CD4-positive, alpha-beta T cell (primary cell): ENCODE data around the gene GK. TPM values are rescaled to one million over a fixed set of nuclear protein-coding genes. Genes with fewer than 3 reads are reported as not detected.

Experiments
- ATAC-seq: fragments of 200-7000 bp; cut with Tn5 transposase; one replicate; pipeline ENCODE4 v1.10.0; 2022; ENCODE audit warnings: mild to moderate bottlenecking; ENCODE audit not compliant: poor library complexity
- CTCF ChIA-PET: fragments of 350-600 bp; sonication (Branson Sonifier 250); formaldehyde crosslinking; loops from one replicate; lab custom pipeline; 2021; ENCODE audit warnings: antibody characterized with exemption, inconsistent platforms; lab: Charles Lee
- POLR2A ChIA-PET: fragments of 350-600 bp; sonication (Branson Sonifier 250); formaldehyde crosslinking; loops from one replicate; lab custom pipeline; 2021; ENCODE audit warnings: antibody characterized with exemption, inconsistent platforms; lab: Charles Lee
- DNase-seq, 14 experiments: peaks; one replicate each; pipeline ENCODE4 v3.0.0-alpha.2; 2013 to 2020; ENCODE audit warnings: mixed read lengths in 2 of 14
- H3K27ac ChIP-seq, 2 donors: one replicate each; pipeline versions ENCODE4 v1.5.1 to v1.7.0; 2013; ENCODE audit warnings: low read length in 2 of 2, low read depth in 1 of 2, mild to moderate bottlenecking in 1 of 2
- H3K27me3 ChIP-seq, 2 experiments: 1 replicate in 1 of 2; 2 replicates in 1 of 2; pipeline versions ENCODE4 v1.6.1 to v1.7.0; 2013; ENCODE audit warnings: low read length in 2 of 2, control low read depth in 1 of 2, mild to moderate bottlenecking in 1 of 2, moderate library complexity in 1 of 2; ENCODE audit not compliant: insufficient read depth in 2 of 2, control insufficient read depth in 1 of 2
- H3K36me3 ChIP-seq: one replicate; pipeline ENCODE4 v1.6.1; 2013; ENCODE audit warnings: low read length, control low read depth; ENCODE audit not compliant: insufficient read depth
- H3K4me1 ChIP-seq: one replicate; pipeline ENCODE4 v1.6.1; 2013; ENCODE audit warnings: low read length, control low read depth; ENCODE audit not compliant: insufficient read depth
- H3K4me3 ChIP-seq: one replicate; pipeline ENCODE4 v1.5.1; 2013; ENCODE audit warnings: mild to moderate bottlenecking, low read length, moderate library complexity
- H3K9me3 ChIP-seq, 2 experiments: 1 replicate in 1 of 2; 2 replicates in 1 of 2; pipeline versions ENCODE4 v1.6.1 to v1.7.0; 2013; ENCODE audit warnings: low read length in 2 of 2, mild to moderate bottlenecking in 2 of 2, control low read depth in 1 of 2, moderate library complexity in 1 of 2; ENCODE audit not compliant: control insufficient read depth in 1 of 2, insufficient read depth in 1 of 2
- H3K27ac Mint-ChIP-seq: one replicate; pipeline ENCODE4 v1.8.0; 2020; ENCODE audit warnings: mixed read lengths
- H3K27me3 Mint-ChIP-seq: one replicate; pipeline ENCODE4 v1.8.0; 2021; ENCODE audit warnings: mixed read lengths
- H3K36me3 Mint-ChIP-seq: one replicate; pipeline ENCODE4 v1.8.0; 2021; ENCODE audit warnings: low read depth, mixed read lengths
- H3K4me1 Mint-ChIP-seq: one replicate; pipeline ENCODE4 v1.8.0; 2021; ENCODE audit warnings: low read depth, mixed read lengths
- H3K4me3 Mint-ChIP-seq: one replicate; pipeline ENCODE4 v1.8.0; 2020; ENCODE audit warnings: mild to moderate bottlenecking, mixed read lengths
- H3K9me3 Mint-ChIP-seq: one replicate; pipeline ENCODE4 v1.8.0; 2020; ENCODE audit warnings: mixed read lengths
- CTCF ChIP-seq: fragments of 200-600 bp; IDR thresholded peaks from one replicate; pipeline ENCODE4 v1.8.0; 2022; ENCODE audit warnings: antibody characterized with exemption, mild to moderate bottlenecking
- intact Hi-C, 2 experiments: fragments of 100-400 bp; cut with DNase I in 1 of 2; cut with micrococcal nuclease in 1 of 2; formaldehyde crosslinking; loops; one replicate each; pipeline versions ENCODE4 v1.15.1 to v1.9.0; 2023 to 2025; cut with DNase I, micrococcal nuclease
- total RNA-seq, 174 experiments: library from RNA in 2 of 174; stranded (reverse) in 2 of 174; gene quantifications; one replicate each; pipeline ENCODE4 v1.2.3 and lab custom pipeline; 2021 to 2026

The GK gene
- total RNA-seq, 2 experiments from 2014 or later: 1.4 to 1.9 TPM

- H3K4me1 Mint-ChIP-seq: no peaks in the 10 kb centered on the region
- H3K36me3 Mint-ChIP-seq: no peaks in the 10 kb centered on the region
- no peak overlapping the region for H3K27ac ChIP-seq
- DNase-seq (no peak), ATAC-seq (no peak)
- ChIA-PET CTCF (no interaction called here), POLR2A (no interaction called here)
- peaks cover 8 to 12% of the 10 kb centered on the region in 2 experiments for H3K9me3 ChIP-seq
- no peaks in the 10 kb centered on the region for H3K36me3 ChIP-seq
- no peaks in the 10 kb centered on the region for H3K27me3 ChIP-seq
- no peaks in the 10 kb centered on the region for H3K4me1 ChIP-seq
- intact Hi-C loops: no loop called here
- H3K9me3 Mint-ChIP-seq: no peaks in the 10 kb centered on the region
- TF ChIP-seq CTCF: no peak
- H3K27me3 Mint-ChIP-seq: no peaks in the 10 kb centered on the region
- no peak overlapping the region for H3K4me3 Mint-ChIP-seq
- H3K4me3 ChIP-seq: no peak overlapping the region
- no peak overlapping the region for H3K27ac Mint-ChIP-seq
These were observed 35.0 kb upstream of the GK start for GRCh38 chrX:30618160-30618765.

DNA sequence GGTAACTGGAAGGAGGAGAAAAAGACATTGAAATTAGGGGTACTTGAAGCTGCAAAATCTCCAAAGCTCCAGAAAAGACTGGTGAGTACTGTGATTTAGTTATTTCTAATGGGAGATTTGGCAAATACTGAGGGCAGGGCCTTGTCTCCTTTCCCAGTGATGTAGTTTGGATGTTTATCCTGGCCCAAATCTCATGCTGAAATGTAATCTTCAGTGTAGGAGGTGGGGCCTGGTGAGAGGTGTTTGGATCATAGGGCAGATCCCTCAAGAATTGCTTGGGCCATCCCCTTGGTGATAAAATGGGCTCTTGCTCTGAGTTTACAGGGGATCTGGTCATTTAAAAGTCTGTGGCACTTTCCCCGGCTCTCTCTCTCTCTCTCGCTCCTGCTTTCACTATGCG lies 33.1 kb upstream of the GK start:
- H3K4me3 Mint-ChIP-seq: no peak overlapping the region
- no peaks in the 10 kb centered on the region for H3K27me3 Mint-ChIP-seq
- H3K4me1 Mint-ChIP-seq: no peaks in the 10 kb centered on the region
- no peak for TF ChIP-seq CTCF
- no peak for DNase-seq
- CTCF ChIA-PET: no interaction called here
- Histone ChIP-seq H3K36me3 (no peaks in the 10 kb centered on the region), H3K9me3 (peaks cover 8 to 12% of the 10 kb centered on the region in 2 experiments), H3K4me3 (no peak overlapping the region), H3K4me1 (no peaks in the 10 kb centered on the region), H3K27me3 (no peaks in the 10 kb centered on the region), H3K27ac (no peak overlapping the region)
- H3K36me3 Mint-ChIP-seq: no peaks in the 10 kb centered on the region
- no peaks in the 10 kb centered on the region for H3K9me3 Mint-ChIP-seq
- intact Hi-C loops: no loop called here
- ATAC-seq: no peak
- POLR2A ChIA-PET: no interaction called here
- H3K27ac Mint-ChIP-seq: no peak overlapping the region

DNA sequence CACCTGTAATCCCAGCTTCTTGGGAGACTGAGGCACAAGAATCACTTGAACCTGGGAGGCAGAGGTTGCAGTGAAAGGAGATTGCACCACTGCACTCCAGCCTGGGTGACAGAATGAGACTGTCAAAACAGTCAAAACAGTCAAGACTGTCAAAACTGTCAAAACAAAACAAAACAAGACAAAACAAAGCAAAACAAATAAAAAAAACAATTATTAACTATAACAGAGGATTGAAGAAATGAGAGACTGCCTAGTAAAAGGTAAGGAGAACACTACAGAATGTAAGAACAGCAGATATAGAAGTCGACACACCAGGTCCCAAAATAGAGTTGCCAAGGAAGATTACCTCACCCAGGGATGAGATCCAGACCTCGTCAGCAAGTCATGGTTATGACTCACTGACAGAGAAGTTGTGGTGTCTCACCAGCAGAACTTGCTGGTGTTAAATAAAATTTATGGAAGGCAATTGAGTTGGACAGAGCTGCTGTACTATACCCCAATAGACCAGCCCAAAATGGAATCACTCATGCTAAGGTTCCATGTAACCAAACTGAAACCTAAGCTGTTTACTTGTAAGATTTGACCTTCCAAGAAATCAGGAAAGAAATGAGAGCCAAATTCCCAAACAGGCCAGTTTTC lies 32.1 kb upstream of the GK start:
- H3K36me3 Mint-ChIP-seq: no peaks in the 10 kb centered on the region

More for the DNA sequence above, 32.1 kb upstream of the GK start:
- no peak for TF ChIP-seq CTCF
- no peak overlapping the region for H3K4me3 Mint-ChIP-seq
- no peaks in the 10 kb centered on the region for H3K36me3 ChIP-seq
- H3K4me1 ChIP-seq: no peaks in the 10 kb centered on the region
- no peak overlapping the region for H3K27ac ChIP-seq
- H3K27ac Mint-ChIP-seq: no peak overlapping the region
- peaks cover 8 to 12% of the 10 kb centered on the region in 2 experiments for H3K9me3 ChIP-seq
- no peaks in the 10 kb centered on the region for H3K4me1 Mint-ChIP-seq
- DNase-seq (peak in 2 of 14 experiments; percentile 30 to 46), ATAC-seq (no peak)
- no peaks in the 10 kb centered on the region for H3K27me3 ChIP-seq
- POLR2A ChIA-PET: no interaction called here
- CTCF ChIA-PET: no interaction called here
- H3K27me3 Mint-ChIP-seq: no peaks in the 10 kb centered on the region
- H3K4me3 ChIP-seq: no peak overlapping the region
- no peaks in the 10 kb centered on the region for H3K9me3 Mint-ChIP-seq
- intact Hi-C loops: no loop called here
